GF-D8 (cell line): ENCODE results near the gene RFXANK.

Source experiments
- DNase-seq: peaks from one replicate; lab custom pipeline; 2025; lab: John Stamatoyannopoulos, UW

RFXANK gene

DNA sequence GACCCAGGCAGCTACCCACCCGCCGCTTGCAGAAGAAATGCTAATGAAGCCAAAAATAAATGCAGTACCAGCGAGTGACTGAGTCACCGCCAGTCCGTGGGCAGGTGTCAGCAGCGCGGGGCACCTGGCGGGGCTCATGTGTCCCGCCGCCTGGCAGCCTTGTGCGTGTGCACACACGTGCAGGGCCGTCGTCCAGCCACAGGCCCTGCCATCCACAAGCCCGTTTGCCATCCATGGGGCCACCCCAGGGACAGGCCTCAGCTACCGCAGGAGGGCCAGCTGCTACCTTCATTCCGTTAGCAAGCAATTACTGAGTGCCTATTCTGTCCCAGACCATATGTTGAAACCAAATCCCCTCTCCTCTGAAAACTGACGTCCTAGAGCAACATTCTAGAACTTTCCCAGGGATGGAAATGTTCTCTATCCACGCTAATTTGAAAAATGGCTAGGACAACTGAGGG lies 40.2 kb downstream of the RFXANK start:
- no peak for DNase-seq

DNA sequence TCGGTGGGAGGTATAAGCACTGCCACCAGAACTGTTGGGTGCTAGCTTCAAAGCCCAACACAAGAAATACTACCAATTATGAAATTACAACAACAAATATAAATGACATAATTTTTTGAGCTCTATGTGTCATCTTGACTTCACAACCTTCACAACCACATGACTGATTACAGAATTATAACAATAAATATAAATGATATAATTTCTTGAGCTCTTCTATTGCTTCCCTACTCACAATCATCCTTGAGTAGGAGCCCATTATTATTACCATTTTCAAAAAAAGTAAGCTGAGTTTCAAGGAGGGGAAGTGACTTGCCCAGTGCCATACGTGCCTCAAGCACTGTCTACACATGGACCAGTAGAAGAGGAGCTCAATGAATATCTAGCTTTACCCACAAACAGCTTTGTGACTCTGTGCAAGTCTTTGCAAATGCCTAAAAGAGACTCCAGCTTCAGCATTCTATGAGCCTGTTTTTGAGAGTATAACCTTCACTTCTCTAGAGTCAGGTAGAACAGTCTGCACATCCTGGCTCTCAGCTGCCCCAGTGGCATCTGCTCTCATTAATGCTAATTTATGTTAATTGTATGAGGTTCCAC lies 42.3 kb downstream of the RFXANK start:
- no peak for DNase-seq

GRCh38 chr19:19236173-19236572 lies 44.1 kb downstream of the RFXANK start:
- DNase-seq = no peak

GRCh38 chr19:19238126-19238894 lies 46.3 kb downstream of the RFXANK start:
- no peak for DNase-seq

DNA sequence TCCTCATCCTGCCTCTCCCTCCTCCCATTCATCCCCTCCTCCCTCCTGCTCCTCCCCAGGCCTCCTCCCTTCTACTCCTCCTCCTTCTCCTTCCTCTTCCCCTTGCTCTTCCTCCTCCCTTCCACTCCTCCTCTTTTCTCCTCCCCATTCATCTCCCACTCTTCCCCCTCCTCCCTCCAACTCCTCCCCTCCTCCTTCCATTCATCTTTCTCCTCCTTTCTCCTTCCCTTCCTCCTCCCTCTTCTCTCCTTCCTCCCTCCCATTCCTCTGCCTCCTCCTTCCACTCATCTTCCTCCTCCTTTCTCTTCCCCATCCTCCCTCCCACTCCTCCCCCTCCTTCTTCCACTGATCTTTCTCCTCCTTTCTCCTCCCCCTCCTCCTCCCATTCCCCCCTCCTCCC lies 47.6 kb downstream of the RFXANK start:
- DNase-seq = no peak

GRCh38 chr19:19240476-19240875 lies 48.4 kb downstream of the RFXANK start:
- DNase-seq = no peak

DNA sequence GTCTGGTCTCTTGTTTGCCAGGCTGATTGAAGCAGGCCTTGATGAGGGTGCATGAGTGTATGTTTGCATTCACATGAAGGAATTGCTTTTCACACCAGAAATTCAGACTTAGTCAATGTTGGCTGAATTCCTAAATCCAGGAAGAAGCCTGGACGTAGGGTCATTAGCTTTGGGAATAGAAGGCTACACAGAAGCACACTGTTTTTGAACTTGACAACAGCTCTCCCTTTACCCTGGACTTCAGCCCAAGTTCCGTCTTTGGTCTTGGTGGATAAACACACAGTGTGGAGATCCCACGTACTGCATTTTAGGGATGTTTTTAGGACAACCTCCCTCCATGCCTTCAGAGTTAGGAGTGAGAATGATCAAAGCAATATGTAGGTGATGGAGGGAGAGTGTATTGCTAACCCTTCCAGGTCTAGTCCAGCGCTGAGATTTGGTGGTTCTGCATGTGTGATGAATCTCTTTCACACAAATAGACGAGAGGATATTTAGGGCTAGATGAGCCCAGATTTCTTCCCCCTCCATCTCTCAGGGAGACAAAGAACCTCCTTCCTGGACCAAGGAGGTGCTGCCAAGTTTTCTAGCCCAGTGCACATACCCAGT lies 58.2 kb downstream of the RFXANK start:
- DNase-seq = no peak
